ENCODE measurements around the gene C5orf15.

C5orf15 gene

GRCh38 chr5:133943475-133943817 lies 25.0 kb downstream of the C5orf15 start:
- Histone ChIP-seq H3K4me1 (peaks cover 0 to 31% (median 19%) of the 10 kb centered on the region in 4 donors), H3K36me3 (no peaks in the 10 kb centered on the region), H3K27ac (no peak overlapping the region), H3K9me3 (no peaks in the 10 kb centered on the region), H3K27me3 (no peaks in the 10 kb centered on the region), H3K4me3 (no peak overlapping the region)
- TF ChIP-seq CTCF (IDR thresholded peaks at IDR 0.05) = no peak
- DNase-seq = no peak
- intact Hi-C loops (cut with DNase I; ENCODE audit: low total_unique reads) = loop anchor here (10.0 kb wide), 1 partner anchor 519 kb away; no protein-coding TSS in a partner anchor

GRCh38 chr5:133942614-133943474 lies 25.6 kb downstream of the C5orf15 start:
- H3K27me3 ChIP-seq = no peaks in the 10 kb centered on the region
- DNase-seq = peak in 1 of 2 donors; percentile 60
- no peak overlapping the region for H3K4me3 ChIP-seq
- no peak for TF ChIP-seq CTCF (IDR thresholded peaks at IDR 0.05)
- no peaks in the 10 kb centered on the region for H3K36me3 ChIP-seq
- intact Hi-C loops (cut with DNase I; ENCODE audit: low total_unique reads) = loop anchor here (10.0 kb wide), 1 partner anchor 518 kb away; no protein-coding TSS in a partner anchor
- no peaks in the 10 kb centered on the region for H3K9me3 ChIP-seq
- no peak overlapping the region for H3K27ac ChIP-seq
- H3K4me1 ChIP-seq = peaks cover 0 to 27% (median 19%) of the 10 kb centered on the region in 4 donors

DNA sequence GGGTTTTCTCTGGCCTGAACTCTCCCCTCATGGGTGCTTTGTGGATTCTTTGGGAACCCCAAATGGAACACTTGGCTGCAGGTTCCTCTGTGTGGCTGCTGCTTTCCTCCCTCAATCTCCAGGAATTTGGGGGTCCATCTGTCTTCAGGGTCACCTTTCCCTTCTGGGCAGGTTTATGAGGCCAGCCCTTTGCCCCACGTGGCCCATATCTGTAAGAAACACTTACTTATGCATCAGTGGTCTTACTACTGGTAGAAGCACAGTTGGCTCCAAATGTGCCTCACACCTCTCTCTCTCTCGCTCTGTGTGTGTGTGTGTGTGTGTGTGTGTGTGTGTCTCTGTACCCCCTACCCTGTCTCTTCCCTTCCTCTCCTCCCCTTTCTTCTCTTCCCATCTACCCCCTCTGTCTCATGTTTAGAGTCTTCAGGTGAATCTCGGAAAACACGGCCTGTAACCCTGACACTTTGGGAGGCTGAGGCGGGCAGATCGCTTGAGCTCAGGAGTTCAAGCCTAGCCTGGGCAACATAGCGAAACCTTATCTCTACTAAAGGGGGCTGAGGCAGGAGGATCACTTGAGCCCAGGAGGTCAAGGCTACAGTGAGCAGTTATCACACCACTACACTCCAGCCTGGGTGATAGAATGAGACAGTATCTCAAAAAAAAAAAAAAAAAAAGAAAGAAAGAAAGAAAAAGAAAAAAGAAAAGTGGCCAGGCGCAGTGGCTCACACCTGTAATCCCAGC lies 26.8 kb downstream of the C5orf15 start:
- Histone ChIP-seq H3K4me3 (no peak overlapping the region), H3K36me3 (no peaks in the 10 kb centered on the region), H3K9me3 (no peaks in the 10 kb centered on the region), H3K27me3 (no peaks in the 10 kb centered on the region), H3K27ac (no peak overlapping the region), H3K4me1 (peaks cover 0 to 15% (median 9%) of the 10 kb centered on the region in 4 donors)
- no peak for TF ChIP-seq CTCF (IDR thresholded peaks at IDR 0.05)
- DNase-seq = no peak
- intact Hi-C loops (cut with DNase I; ENCODE audit: low total_unique reads) = loop anchor here (10.0 kb wide), 1 partner anchor 517 kb away; no protein-coding TSS in a partner anchor

- H3K36me3 ChIP-seq = no peaks in the 10 kb centered on the region
- H3K9me3 ChIP-seq = no peaks in the 10 kb centered on the region
- intact Hi-C loops (cut with DNase I; ENCODE audit: low total_unique reads) = loop anchor here (10.0 kb wide), 1 partner anchor 515 kb away; no protein-coding TSS in a partner anchor
- no peak overlapping the region for H3K4me3 ChIP-seq
- TF ChIP-seq CTCF (IDR thresholded peaks at IDR 0.05) = no peak
- peak in 1 of 2 donors; percentile 24 for DNase-seq
- peaks cover 0 to 21% (median 8%) of the 10 kb centered on the region in 4 donors for H3K4me1 ChIP-seq
- no peaks in the 10 kb centered on the region for H3K27me3 ChIP-seq
- H3K27ac ChIP-seq = no peak overlapping the region
These were observed 28.8 kb downstream of the C5orf15 start for GRCh38 chr5:133939668-133940067.

GRCh38 chr5:133938929-133939328 lies 29.5 kb downstream of the C5orf15 start:
- no peak for DNase-seq
- intact Hi-C loops (cut with DNase I; ENCODE audit: low total_unique reads) = no loop called here
- no peak for TF ChIP-seq CTCF (IDR thresholded peaks at IDR 0.05)

More at GRCh38 chr5:133938929-133939328, 29.5 kb downstream of the C5orf15 start:
- H3K9me3 ChIP-seq = no peaks in the 10 kb centered on the region
- no peaks in the 10 kb centered on the region for H3K36me3 ChIP-seq
- no peaks in the 10 kb centered on the region for H3K27me3 ChIP-seq
- no peak overlapping the region for H3K4me3 ChIP-seq
- no peak overlapping the region for H3K27ac ChIP-seq
- H3K4me1 ChIP-seq = peaks cover 0 to 21% (median 9%) of the 10 kb centered on the region in 4 donors
